Ovary (tissue), 3 donors: ENCODE results near the gene GDF2.

Experiments
- CTCF ChIP-seq, 3 donors: fragments of 450-650 bp in 2 of 3; fragments of 200-600 bp in 1 of 3; IDR thresholded peaks; one replicate each; pipeline versions ENCODE4 v1.5.1 to v1.8.0; 2016 to 2022; ENCODE audit warnings: antibody characterized with exemption in 3 of 3, mild to moderate bottlenecking in 1 of 3
- EP300 ChIP-seq: sonication (generic); formaldehyde crosslinking; IDR thresholded peaks from one replicate; pipeline ENCODE4 v1.6.1; 2017; ENCODE audit warnings: antibody characterized with exemption
- POLR2A ChIP-seq: fragments of 450-650 bp; IDR thresholded peaks from one replicate; pipeline ENCODE4 v1.6.1; 2017; ENCODE audit warnings: antibody characterized with exemption, mild to moderate bottlenecking, moderate library complexity
- donor health status: DM: no; HTN: no; CAD: no.

- TF ChIP-seq CTCF (IDR thresholded peaks at IDR 0.05): no peak
- TF ChIP-seq POLR2A: no peak
- TF ChIP-seq EP300: no peak
Measured at GRCh38 chr10:47314416-47314970, 7.8 kb upstream of the GDF2 start.
